Motor neuron (in vitro differentiated cells): Measurements from ENCODE around the gene AIFM1. TPM values are rescaled to one million over a fixed set of nuclear protein-coding genes. Genes with fewer than 3 reads are reported as not detected.

Experiments
- ATAC-seq, 8 experiments: fragments of 200-7000 bp; cut with Tn5 transposase; replicated peaks in 6 of 8; 2 replicates each; pipeline ENCODE4 v1.8.0; 2021; ENCODE audit warnings: mild to moderate bottlenecking in 8 of 8, moderate library complexity in 8 of 8
- H3K27ac ChIP-seq, 2 donors: fragments of 250-450 bp; sonication (Bioruptor Pico); 2 replicates each; pipeline ENCODE4 v1.9.0; 2021; ENCODE audit warnings: antibody characterized with exemption in 2 of 2, mild to moderate bottlenecking in 2 of 2, moderate library complexity in 1 of 2
- H3K4me1 ChIP-seq, 2 donors: fragments of 250-450 bp; sonication (Bioruptor Pico); replicated peaks in 1 of 2; 2 replicates each; pipeline ENCODE4 v1.6.1; 2021; ENCODE audit warnings: antibody characterized with exemption in 2 of 2, mild to moderate bottlenecking in 2 of 2, moderate library complexity in 1 of 2
- H3K4me3 ChIP-seq, 5 donors: fragments of 250-450 bp; sonication (Bioruptor Pico); 2 replicates each; pipeline ENCODE4 v1.9.0; 2021; ENCODE audit warnings: antibody characterized with exemption in 5 of 5, mild to moderate bottlenecking in 5 of 5, moderate library complexity in 4 of 5
- whole genome bisulfite sequencing, 10 experiments: fragments of 450-650 bp; shearing (Covaris generic); methylation state at CpG; one replicate each; pipeline ENCODE4 v1.0.0; 2022; 5-methylcytosine and 5-hydroxymethylcytosine counted together
- in situ Hi-C, 9 experiments: fragments of 400-800 bp; cut with MboI; loops; one replicate each; pipeline ENCODE4 v1.15.0; 2021; ENCODE audit warnings: low sequenced_read_pairs in 9 of 9, low pct_unique_long_range_greater_than_20kb in 2 of 9; ENCODE audit not compliant: unreplicated experiment in 9 of 9
- total RNA-seq, 8 experiments: library from RNA; unstranded; fragments of 300-600 nt; gene quantifications; 2 replicates each; pipeline versions ENCODE4 v1.2.3 to v1.2.4, GENCODE V29; 2022

AIFM1 gene
- total RNA-seq, 8 experiments from 2014 or later = 14.0 to 54.8 (median 18.0) TPM

GRCh38 chrX:130110379-130111219, 55.0 kb downstream of the AIFM1 start, which contains the start of gene ELF4:
Gene ELF4, minus strand, starts transcription at chrX:130110497. Its CDS starts 29,167 bp downstream, at chrX:130081330.
- in situ Hi-C loops = no loop called here
- peaks cover 12 to 30% of the 10 kb centered on the region in 2 donors for H3K4me1 ChIP-seq
- peak; percentile 40 to 73 (median 58) for ATAC-seq
- no CpG with 5 or more reads among the region's 123 CpGs for WGBS, 10 experiments
- H3K27ac ChIP-seq = peak within 1 kb of the TSS in 1 of 2 donors; percentile 83
- peak within 1 kb of the TSS; percentile 40 to 84 (median 70) for H3K4me3 ChIP-seq

GRCh38 chrX:130109429-130110378, 55.9 kb downstream of the AIFM1 start:
- in situ Hi-C loops = no loop called here
- WGBS, 10 experiments = 40% methylated on average over 1 of the region's 81 CpGs; no CpG with 5 or more reads in 9 of the 10 experiments
- peak; percentile 5 to 48 (median 28) for ATAC-seq
- H3K4me1 ChIP-seq = peaks cover 19 to 37% of the 10 kb centered on the region in 2 donors
- peak overlapping the region; percentile 40 to 84 (median 70) for H3K4me3 ChIP-seq
- peak overlapping the region in 1 of 2 donors; percentile 73 for H3K27ac ChIP-seq

GRCh38 chrX:130108647-130109428, 56.8 kb downstream of the AIFM1 start:
- in situ Hi-C loops = no loop called here
- ATAC-seq = peak in 4 of 8 experiments; percentile 32 to 40 (median 38)
- WGBS, 10 experiments = 17 to 63% methylated on average over 1 of the region's 9 CpGs; no CpG with 5 or more reads in 8 of the 10 experiments
- Histone ChIP-seq H3K27ac (no peak overlapping the region), H3K4me3 (peak overlapping the region in 4 of 5 donors; percentile 50 to 84 (median 72)), H3K4me1 (peaks cover 19 to 37% of the 10 kb centered on the region in 2 donors)

GRCh38 chrX:130106071-130106470, 59.6 kb downstream of the AIFM1 start:
- in situ Hi-C loops = no loop called here
- ATAC-seq = peak in 5 of 8 experiments; percentile 48 to 61 (median 57)
- no peak overlapping the region for H3K4me3 ChIP-seq
- peaks cover 19 to 27% of the 10 kb centered on the region in 2 donors for H3K4me1 ChIP-seq
- peak overlapping the region; percentile 50 to 68 for H3K27ac ChIP-seq
- no CpG with 5 or more reads among the region's 10 CpGs for WGBS, 10 experiments

- Histone ChIP-seq H3K4me3 (no peak overlapping the region), H3K27ac (peak overlapping the region in 1 of 2 donors; percentile 68), H3K4me1 (peaks cover 19 to 27% of the 10 kb centered on the region in 2 donors)
- in situ Hi-C loops = no loop called here
- WGBS, 10 experiments = 0 to 18% (median 0%) methylated on average over 1 to 2 of the region's 3 CpGs; no CpG with 5 or more reads in 7 of the 10 experiments
- ATAC-seq = no peak
Observed at GRCh38 chrX:130105244-130105643, 60.4 kb downstream of the AIFM1 start.

- Histone ChIP-seq H3K4me3 (no peak overlapping the region), H3K27ac (no peak overlapping the region), H3K4me1 (peaks cover 17 to 23% of the 10 kb centered on the region in 2 donors)
- in situ Hi-C loops = no loop called here
- ATAC-seq = no peak
- 27 to 28% methylated on average over 2 to 3 of the region's 3 CpGs; no CpG with 5 or more reads in 8 of the 10 experiments for WGBS, 10 experiments
Observed at GRCh38 chrX:130103605-130104004, 62.0 kb downstream of the AIFM1 start.

GRCh38 chrX:130100180-130100579, 65.5 kb downstream of the AIFM1 start:
- in situ Hi-C loops = no loop called here
- WGBS, 10 experiments = 77% methylated on average over 3 of the region's 5 CpGs; no CpG with 5 or more reads in 9 of the 10 experiments

GRCh38 chrX:130098210-130098552, 67.5 kb downstream of the AIFM1 start:
- 40 to 60% methylated on average over 1 of the region's 5 CpGs; no CpG with 5 or more reads in 8 of the 10 experiments for WGBS, 10 experiments
- in situ Hi-C loops = loop anchor here in 1 of 9 experiments (25.0 kb wide), 1 partner anchor 89 kb away; no protein-coding TSS in a partner anchor
- peaks cover 2 to 6% of the 10 kb centered on the region in 2 donors for H3K4me1 ChIP-seq
- no peak overlapping the region for H3K4me3 ChIP-seq
- no peak overlapping the region for H3K27ac ChIP-seq
- peak in 2 of 8 experiments; percentile 36 to 63 for ATAC-seq

More at GRCh38 chrX:130100180-130100579, 65.5 kb downstream of the AIFM1 start:
- ATAC-seq = peak in 2 of 8 experiments; percentile 72 to 75
- no peak overlapping the region for H3K4me3 ChIP-seq
- H3K27ac ChIP-seq = no peak overlapping the region
- peaks cover 6 to 9% of the 10 kb centered on the region in 2 donors for H3K4me1 ChIP-seq

GRCh38 chrX:130097507-130098209, 68.0 kb downstream of the AIFM1 start:
- in situ Hi-C loops = loop anchor here in 1 of 9 experiments (25.0 kb wide), 1 partner anchor 90 kb away; no protein-coding TSS in a partner anchor
- peak in 7 of 8 experiments; percentile 32 to 93 (median 61) for ATAC-seq

GRCh38 chrX:130095249-130096030, 70.2 kb downstream of the AIFM1 start:
- H3K4me3 ChIP-seq = no peak overlapping the region
- ATAC-seq = no peak
- WGBS, 10 experiments = 36 to 80% (median 60%) methylated on average over 1 to 4 of the region's 6 CpGs; no CpG with 5 or more reads in 7 of the 10 experiments
- H3K27ac ChIP-seq = no peak overlapping the region
- H3K4me1 ChIP-seq = peaks cover 2 to 10% of the 10 kb centered on the region in 2 donors
- in situ Hi-C loops = loop anchor here in 1 of 9 experiments (25.0 kb wide), 1 partner anchor 92 kb away; no protein-coding TSS in a partner anchor

More at GRCh38 chrX:130097507-130098209, 68.0 kb downstream of the AIFM1 start:
- no peak overlapping the region for H3K27ac ChIP-seq
- 38 to 100% (median 80%) methylated on average over 1 to 2 of the region's 14 CpGs; no CpG with 5 or more reads in 7 of the 10 experiments for WGBS, 10 experiments
- H3K4me1 ChIP-seq = peaks cover 2 to 6% of the 10 kb centered on the region in 2 donors
- no peak overlapping the region for H3K4me3 ChIP-seq

GRCh38 chrX:130094696-130095095, 70.9 kb downstream of the AIFM1 start:
- H3K27ac ChIP-seq = no peak overlapping the region
- no peak for ATAC-seq
- H3K4me3 ChIP-seq = no peak overlapping the region
- in situ Hi-C loops = loop anchor here in 1 of 9 experiments (25.0 kb wide), 1 partner anchor 93 kb away; no protein-coding TSS in a partner anchor
- no CpG with 5 or more reads among the region's 8 CpGs for WGBS, 10 experiments
- H3K4me1 ChIP-seq = peaks cover 2 to 10% of the 10 kb centered on the region in 2 donors
